ENCODE data around the gene CDX2.
"Not testable (repeated sequence)": the region's sequence is repeated elsewhere in the genome, so short reads cannot be mapped to it uniquely, and the experiment has no call there.

The CDX2 gene

GRCh38 chr13:27969082-27969865, at the start of gene CDX2:
TSS of gene CDX2 (minus strand) at chr13:27969315. CDS start at chr13:27969006, 309 bp downstream.
- no peak for DNase-seq (ENCODE audit: low spot score)

GRCh38 chr13:28014301-28014700, 45.2 kb upstream of the CDX2 start:
- no peak for DNase-seq (ENCODE audit: low spot score)

- DNase-seq (ENCODE audit: low spot score): no peak
Measured at GRCh38 chr13:28013482-28013881, 44.4 kb upstream of the CDX2 start.

GRCh38 chr13:28012896-28013295, 43.8 kb upstream of the CDX2 start:
- peak; percentile 31 for DNase-seq (ENCODE audit: low spot score)

- DNase-seq (ENCODE audit: low spot score): no peak
Measured at GRCh38 chr13:28012383-28012782, 43.3 kb upstream of the CDX2 start.

- DNase-seq (ENCODE audit: low spot score): no peak
Measured at GRCh38 chr13:28010046-28010445, 40.9 kb upstream of the CDX2 start.

- DNase-seq (ENCODE audit: low spot score): not testable (repeated sequence)
Measured at GRCh38 chr13:28005016-28005415, 35.9 kb upstream of the CDX2 start.

- DNase-seq (ENCODE audit: low spot score): no peak
Measured at GRCh38 chr13:28002886-28003698, 34.0 kb upstream of the CDX2 start.

- DNase-seq (ENCODE audit: low spot score): no peak
Measured at GRCh38 chr13:28001837-28002473, 32.8 kb upstream of the CDX2 start.

GRCh38 chr13:28001049-28001448, 31.9 kb upstream of the CDX2 start:
- DNase-seq (ENCODE audit: low spot score): no peak

- no peak for DNase-seq (ENCODE audit: low spot score)
Measured at GRCh38 chr13:28000567-28000966, 31.5 kb upstream of the CDX2 start.

GRCh38 chr13:27997904-27998522, 28.9 kb upstream of the CDX2 start:
- peak; percentile 86 for DNase-seq (ENCODE audit: low spot score)

GRCh38 chr13:27991881-27992280, 22.8 kb upstream of the CDX2 start:
- no peak for DNase-seq (ENCODE audit: low spot score)

GRCh38 chr13:27988520-27988919, 19.4 kb upstream of the CDX2 start, which contains the start of gene URAD:
TSS of gene URAD (minus strand) at chr13:27988693. CDS start at chr13:27988637, 56 bp downstream.
- DNase-seq (ENCODE audit: low spot score): no peak

GRCh38 chr13:27985600-27985999, 16.5 kb upstream of the CDX2 start:
- DNase-seq (ENCODE audit: low spot score): no peak

GRCh38 chr13:27982361-27982760, 13.2 kb upstream of the CDX2 start:
- no peak for DNase-seq (ENCODE audit: low spot score)

GRCh38 chr13:27981006-27981708, 12.0 kb upstream of the CDX2 start:
- no peak for DNase-seq (ENCODE audit: low spot score)

GRCh38 chr13:27980280-27980998, 11.3 kb upstream of the CDX2 start:
- no peak for DNase-seq (ENCODE audit: low spot score)

GRCh38 chr13:27979765-27980279, 10.7 kb upstream of the CDX2 start:
- no peak for DNase-seq (ENCODE audit: low spot score)

- no peak for DNase-seq (ENCODE audit: low spot score)
Measured at GRCh38 chr13:27979001-27979643, 10.0 kb upstream of the CDX2 start.

Measured in NAMALWA (cell line).